ENCODE data around the gene LHPP.

DNA sequence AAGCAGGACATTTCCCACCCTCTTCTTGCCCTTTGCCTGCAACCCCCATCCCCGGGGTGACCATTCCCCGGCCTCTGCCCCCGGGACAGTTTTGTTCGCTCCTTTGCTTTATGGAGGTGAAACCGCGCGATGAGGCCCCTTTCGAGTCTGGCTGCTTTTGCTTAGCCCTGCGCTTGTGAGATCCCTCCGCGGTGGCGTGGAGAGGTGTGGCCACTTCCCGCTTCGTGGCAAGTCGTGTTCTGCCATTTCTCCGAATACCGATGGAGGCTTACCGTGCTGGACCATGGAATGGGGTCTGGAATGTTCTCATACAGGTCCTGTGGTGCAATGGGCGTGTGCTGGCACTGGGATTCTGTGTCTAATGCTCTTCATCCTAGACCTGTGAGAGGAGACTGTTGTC is 106.7 kb downstream of the LHPP start:
- TF ChIP-seq RELA (IDR thresholded peaks at IDR 0.05; ENCODE audit: borderline replicate concordance, partially characterized antibody) = no peak
- no peak for TF ChIP-seq CREB1 (IDR thresholded peaks at IDR 0.05; ENCODE audit: low read depth)
- no peak for TF ChIP-seq SUPT20H (IDR thresholded peaks at IDR 0.05; ENCODE audit: borderline replicate concordance, control insufficient read depth, low read depth, low read length)
- TF ChIP-seq, protein P1, sequence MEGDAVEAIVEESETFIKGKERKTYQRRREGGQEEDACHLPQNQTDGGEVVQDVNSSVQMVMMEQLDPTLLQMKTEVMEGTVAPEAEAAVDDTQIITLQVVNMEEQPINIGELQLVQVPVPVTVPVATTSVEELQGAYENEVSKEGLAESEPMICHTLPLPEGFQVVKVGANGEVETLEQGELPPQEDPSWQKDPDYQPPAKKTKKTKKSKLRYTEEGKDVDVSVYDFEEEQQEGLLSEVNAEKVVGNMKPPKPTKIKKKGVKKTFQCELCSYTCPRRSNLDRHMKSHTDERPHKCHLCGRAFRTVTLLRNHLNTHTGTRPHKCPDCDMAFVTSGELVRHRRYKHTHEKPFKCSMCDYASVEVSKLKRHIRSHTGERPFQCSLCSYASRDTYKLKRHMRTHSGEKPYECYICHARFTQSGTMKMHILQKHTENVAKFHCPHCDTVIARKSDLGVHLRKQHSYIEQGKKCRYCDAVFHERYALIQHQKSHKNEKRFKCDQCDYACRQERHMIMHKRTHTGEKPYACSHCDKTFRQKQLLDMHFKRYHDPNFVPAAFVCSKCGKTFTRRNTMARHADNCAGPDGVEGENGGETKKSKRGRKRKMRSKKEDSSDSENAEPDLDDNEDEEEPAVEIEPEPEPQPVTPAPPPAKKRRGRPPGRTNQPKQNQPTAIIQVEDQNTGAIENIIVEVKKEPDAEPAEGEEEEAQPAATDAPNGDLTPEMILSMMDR (IDR thresholded peaks at IDR 0.05 in 2 of 3, conservative IDR thresholded peaks at IDR 0.05 in 1 of 3; ENCODE audit: control insufficient read depth in 2 of 3, extremely low read depth in 1 of 3, insufficient read depth in 1 of 3, low read depth in 3 of 3, low read length in 3 of 3) = no peak
- TF ChIP-seq TCF3 (IDR thresholded peaks at IDR 0.05; ENCODE audit: borderline replicate concordance, insufficient read depth, low read depth, low read length) = no peak
- TF ChIP-seq, protein P2, sequence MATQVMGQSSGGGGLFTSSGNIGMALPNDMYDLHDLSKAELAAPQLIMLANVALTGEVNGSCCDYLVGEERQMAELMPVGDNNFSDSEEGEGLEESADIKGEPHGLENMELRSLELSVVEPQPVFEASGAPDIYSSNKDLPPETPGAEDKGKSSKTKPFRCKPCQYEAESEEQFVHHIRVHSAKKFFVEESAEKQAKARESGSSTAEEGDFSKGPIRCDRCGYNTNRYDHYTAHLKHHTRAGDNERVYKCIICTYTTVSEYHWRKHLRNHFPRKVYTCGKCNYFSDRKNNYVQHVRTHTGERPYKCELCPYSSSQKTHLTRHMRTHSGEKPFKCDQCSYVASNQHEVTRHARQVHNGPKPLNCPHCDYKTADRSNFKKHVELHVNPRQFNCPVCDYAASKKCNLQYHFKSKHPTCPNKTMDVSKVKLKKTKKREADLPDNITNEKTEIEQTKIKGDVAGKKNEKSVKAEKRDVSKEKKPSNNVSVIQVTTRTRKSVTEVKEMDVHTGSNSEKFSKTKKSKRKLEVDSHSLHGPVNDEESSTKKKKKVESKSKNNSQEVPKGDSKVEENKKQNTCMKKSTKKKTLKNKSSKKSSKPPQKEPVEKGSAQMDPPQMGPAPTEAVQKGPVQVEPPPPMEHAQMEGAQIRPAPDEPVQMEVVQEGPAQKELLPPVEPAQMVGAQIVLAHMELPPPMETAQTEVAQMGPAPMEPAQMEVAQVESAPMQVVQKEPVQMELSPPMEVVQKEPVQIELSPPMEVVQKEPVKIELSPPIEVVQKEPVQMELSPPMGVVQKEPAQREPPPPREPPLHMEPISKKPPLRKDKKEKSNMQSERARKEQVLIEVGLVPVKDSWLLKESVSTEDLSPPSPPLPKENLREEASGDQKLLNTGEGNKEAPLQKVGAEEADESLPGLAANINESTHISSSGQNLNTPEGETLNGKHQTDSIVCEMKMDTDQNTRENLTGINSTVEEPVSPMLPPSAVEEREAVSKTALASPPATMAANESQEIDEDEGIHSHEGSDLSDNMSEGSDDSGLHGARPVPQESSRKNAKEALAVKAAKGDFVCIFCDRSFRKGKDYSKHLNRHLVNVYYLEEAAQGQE (IDR thresholded peaks at IDR 0.05; ENCODE audit: low read depth, low read length) = no peak
